Endothelial cell of umbilical vein (primary cell): ENCODE measurements around the gene CABLES1. TPM values are rescaled to one million over a fixed set of nuclear protein-coding genes. Genes with fewer than 3 reads are reported as not detected.

Experiments
- BruUV-seq: library from RNA; stranded (reverse); fragments of 400-500 nt; replicated peaks from 2 replicates; lab custom pipeline; 2021; lab: Mats Ljungman, UMichigan
- CTCF ChIA-PET: fragments of 300-600, 350-600 bp; sonication (Branson Sonifier 250); formaldehyde crosslinking; loops from one replicate; lab custom pipeline; 2021; ENCODE audit warnings: antibody characterized with exemption, inconsistent platforms; lab: Charles Lee
- POLR2A ChIA-PET: fragments of 300-600, 350-600 bp; sonication (Branson Sonifier 250); formaldehyde crosslinking; loops from one replicate; lab custom pipeline; 2021; ENCODE audit warnings: antibody characterized with exemption, inconsistent platforms; lab: Charles Lee
- DNase-seq: peaks from one replicate; pipeline ENCODE4 v3.0.0-alpha.2; 2011; ENCODE audit warnings: low read depth, low spot score
- FAIRE-seq: peaks from 2 replicates; lab custom pipeline; 2011; peaks lifted over from hg19 to GRCh38; lab: Jason Lieb, UNC
- H2AFZ ChIP-seq: 2 replicates; pipeline ENCODE4 v1.6.0; 2012; ENCODE audit warnings: low read depth, low read length, control low read depth, inconsistent platforms
- H3K27ac ChIP-seq: 2 replicates; pipeline ENCODE4 v1.5.1; 2011; ENCODE audit warnings: low read depth, mild to moderate bottlenecking, control low read depth, low read length, moderate library complexity; ENCODE audit not compliant: insufficient read depth
- H3K27me3 ChIP-seq, 2 experiments: 2 replicates each; pipeline versions ENCODE4 v1.6.0 to v1.6.1; 2011; ENCODE audit warnings: low read length in 2 of 2, mixed read lengths in 1 of 2; ENCODE audit not compliant: control insufficient read depth in 2 of 2, insufficient read depth in 2 of 2
- H3K36me3 ChIP-seq, 2 experiments: 2 replicates in 1 of 2; 3 replicates in 1 of 2; pipeline ENCODE4 v1.5.1; 2011; ENCODE audit warnings: low read length in 2 of 2, mild to moderate bottlenecking in 1 of 2, moderate library complexity in 1 of 2; ENCODE audit not compliant: control insufficient read depth in 2 of 2, insufficient read depth in 2 of 2; ENCODE audit errors: extremely low read depth in 1 of 2
- H3K4me1 ChIP-seq: 3 replicates; pipeline ENCODE4 v1.5.1; 2011; ENCODE audit warnings: mild to moderate bottlenecking, low read length; ENCODE audit not compliant: control insufficient read depth, insufficient read depth; ENCODE audit errors: extremely low read depth
- H3K4me2 ChIP-seq: 2 replicates; pipeline ENCODE4 v1.6.1; 2011; ENCODE audit warnings: low read length, control low read depth, mixed read lengths; ENCODE audit not compliant: insufficient read depth
- H3K4me3 ChIP-seq, 3 experiments: fragments of 200-600 bp in 1 of 3; sonication (generic), shearing (Covaris generic) in 1 of 3; replicated peaks in 1 of 3; 2 replicates each; pipeline ENCODE4 v1.5.1; 2011 to 2016; ENCODE audit warnings: control low read depth in 3 of 3, low read length in 3 of 3, mild to moderate bottlenecking in 2 of 3, inconsistent platforms in 1 of 3, low read depth in 1 of 3, moderate library complexity in 1 of 3; ENCODE audit not compliant: insufficient read depth in 1 of 3
- H3K79me2 ChIP-seq: 2 replicates; pipeline ENCODE4 v1.6.0; 2012; ENCODE audit warnings: low read length, inconsistent platforms; ENCODE audit not compliant: control insufficient read depth, insufficient read depth
- H3K9ac ChIP-seq: replicated peaks from 2 replicates; pipeline ENCODE3; 2011; ENCODE audit warnings: low read length, control low read depth; ENCODE audit not compliant: insufficient read depth; ENCODE audit errors: extremely low read depth
- H3K9me1 ChIP-seq: replicated peaks from 3 replicates; pipeline ENCODE4 v1.6.0; 2011; ENCODE audit warnings: mild to moderate bottlenecking, low read length; ENCODE audit not compliant: control insufficient read depth, insufficient read depth; ENCODE audit errors: extremely low read depth
- H3K9me3 ChIP-seq: replicated peaks from 2 replicates; pipeline ENCODE4 v1.5.1; 2012; ENCODE audit warnings: low read length, inconsistent platforms; ENCODE audit not compliant: control insufficient read depth, insufficient read depth
- H4K20me1 ChIP-seq: replicated peaks from 2 replicates; pipeline ENCODE3; 2011; ENCODE audit warnings: mild to moderate bottlenecking, low read length; ENCODE audit not compliant: control insufficient read depth, insufficient read depth; ENCODE audit errors: extremely low read depth
- EZH2 ChIP-seq: IDR thresholded peaks from 2 replicates; pipeline ENCODE4 v1.6.1; 2012; ENCODE audit warnings: borderline replicate concordance, low read depth, mild to moderate bottlenecking, moderate library complexity, low read length, inconsistent platforms; ENCODE audit not compliant: severe bottlenecking
- FOS ChIP-seq: IDR thresholded peaks from 2 replicates; pipeline ENCODE4 v1.6.1; 2011; ENCODE audit warnings: mild to moderate bottlenecking, low read length, moderate library complexity, borderline replicate concordance; ENCODE audit not compliant: insufficient read depth
- GATA2 ChIP-seq: IDR thresholded peaks from 2 replicates; pipeline ENCODE4 v1.7.0; 2011; ENCODE audit warnings: low read depth, mild to moderate bottlenecking, moderate library complexity, mixed read lengths, low read length; ENCODE audit not compliant: insufficient read length, insufficient read depth
- JUN ChIP-seq: IDR thresholded peaks from 2 replicates; pipeline ENCODE4 v1.6.1; 2011; ENCODE audit warnings: borderline replicate concordance, low read depth; ENCODE audit not compliant: insufficient read length, insufficient read depth
- MYC ChIP-seq: IDR thresholded peaks from one replicate; pipeline ENCODE4 v1.6.1; 2011; ENCODE audit warnings: mild to moderate bottlenecking, low read depth, low read length
- POLR2A ChIP-seq: IDR thresholded peaks from 2 replicates; pipeline ENCODE4 v1.6.1; 2012; ENCODE audit warnings: low read depth, mild to moderate bottlenecking, control low read depth, low read length
- POLR2AphosphoS5 ChIP-seq: IDR thresholded peaks from 2 replicates; pipeline ENCODE4 v1.6.1; 2012; ENCODE audit warnings: low read depth, mild to moderate bottlenecking, control low read depth, low read length, moderate library complexity; ENCODE audit not compliant: insufficient read depth
- dilution Hi-C: fragments of 300-500 bp; cut with MboI; formaldehyde crosslinking; loops from one replicate; pipeline ENCODE4 v1.15.0; 2019; ENCODE audit warnings: low sequenced_read_pairs; ENCODE audit not compliant: extremely low pct_ligation_motif_present
- intact Hi-C: fragments of 100-400 bp; cut with micrococcal nuclease; formaldehyde crosslinking; loops from one replicate; pipeline ENCODE4 v1.10.0; 2022
- polyA plus RNA-seq, 4 experiments: library from polyadenylated mRNA; depleted of rRNA in 3 of 4; stranded (reverse) in 3 of 4; unstranded in 1 of 4; fragments of >200 nt; gene quantifications; 2 replicates each; pipeline versions ENCODE4 v1.2.1 to v1.2.3, GENCODE V29; 2011 to 2012; ENCODE audit warnings: missing spikeins in 1 of 4
- total RNA-seq: library from RNA; stranded (reverse); gene quantifications from 2 replicates; pipeline ENCODE4 v1.2.3, GENCODE V29; 2021
- TF ChIP-seq, protein P1 (sequence below): IDR thresholded peaks from 2 replicates; pipeline ENCODE4 v1.6.1; 2011; ENCODE audit not compliant: insufficient read depth, insufficient read length

CABLES1 gene
- total and polyA plus RNA-seq, 2 donors (not counting 3 experiments of a cell fraction or from before 2014, with no cell fraction given): 40.2 to 71.1 TPM

DNA sequence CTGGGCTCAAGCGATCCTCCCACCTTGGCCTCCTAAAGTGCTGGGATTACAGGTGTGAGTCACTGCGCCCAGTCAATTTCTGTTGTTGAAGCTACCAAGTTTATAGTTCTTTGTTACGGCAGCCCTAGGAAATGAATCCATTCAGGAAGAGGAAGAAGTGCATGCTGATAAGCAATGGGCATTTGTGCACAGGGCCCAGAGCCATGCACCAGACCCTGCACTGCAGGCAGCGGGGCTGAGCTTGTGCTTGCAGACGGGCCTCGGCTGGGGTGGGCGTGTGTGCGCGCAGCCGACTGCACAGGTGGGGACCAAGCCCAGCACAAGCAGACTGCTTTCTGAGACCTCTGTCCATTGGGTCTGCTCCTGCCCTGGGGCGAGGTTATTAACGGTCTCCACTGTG lies 144.6 kb downstream of the CABLES1 start:
- no peaks in the 10 kb centered on the region for H3K9me1 ChIP-seq
- H3K27ac ChIP-seq: peak overlapping the region; percentile 42
- no peak overlapping the region for H3K9ac ChIP-seq
- ChIA-PET CTCF (interaction anchor here (0.8 to 3.0 kb wide), 6 partner anchors 20 to 219 kb away, joined by 3 to 27 read pairs (median 6); no protein-coding TSS in a partner anchor), POLR2A (interaction anchor here (0.6 to 1.8 kb wide), 4 partner anchors 20 to 195 kb away, joined by 3 to 7 read pairs (median 4); no protein-coding TSS in a partner anchor)
- no peaks in the 10 kb centered on the region for H3K79me2 ChIP-seq
- H3K4me1 ChIP-seq: peaks cover 41% of the 10 kb centered on the region
- DNase-seq: peak; percentile 90
- H3K4me3 ChIP-seq: no peak overlapping the region
- no peaks in the 10 kb centered on the region for H3K9me3 ChIP-seq
- dilution Hi-C loops (no loop called here), intact Hi-C loops (loop anchor here (1.0 kb wide), 3 partner anchors 11 to 49 kb away; no protein-coding TSS in a partner anchor)
- no peaks in the 10 kb centered on the region for H3K27me3 ChIP-seq
- H3K4me2 ChIP-seq: no peak overlapping the region
- H2AFZ ChIP-seq: peak overlapping the region; percentile 20
- H3K36me3 ChIP-seq: no peaks in the 10 kb centered on the region
- TF ChIP-seq EZH2 (no peak), POLR2AphosphoS5 (peak; percentile 78), JUN (peak; percentile 54), GATA2 (peak; percentile 94), POLR2A (peak; percentile 40), MYC (peak; percentile 42), FOS (peak; percentile 89)
- TF ChIP-seq, protein P1, sequence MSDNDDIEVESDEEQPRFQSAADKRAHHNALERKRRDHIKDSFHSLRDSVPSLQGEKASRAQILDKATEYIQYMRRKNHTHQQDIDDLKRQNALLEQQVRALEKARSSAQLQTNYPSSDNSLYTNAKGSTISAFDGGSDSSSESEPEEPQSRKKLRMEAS: no peak
- BruUV-seq: no TSS peak
- H4K20me1 ChIP-seq: no peaks in the 10 kb centered on the region
- FAIRE-seq: peak; percentile 97
